Stimulated activated CD4-positive, alpha-beta T cell treated with anti-CD3 and anti-CD28 coated beads, Interleukin-4, amount 100 ng/mL, for 24 hours (primary cell): ENCODE measurements around the gene PSMC5.
"Not testable (repeated sequence)": the region's sequence is repeated elsewhere in the genome, so short reads cannot be mapped to it uniquely, and the experiment has no call there.

Experiments
- DNase-seq: peaks from one replicate; pipeline ENCODE4 v3.0.0-alpha.2; 2020

PSMC5 gene

GRCh38 chr17:63874061-63874626, 46.9 kb downstream of the PSMC5 start:
- DNase-seq: not testable (repeated sequence)

GRCh38 chr17:63874693-63875092, 47.5 kb downstream of the PSMC5 start:
- DNase-seq: not testable (repeated sequence)

DNA sequence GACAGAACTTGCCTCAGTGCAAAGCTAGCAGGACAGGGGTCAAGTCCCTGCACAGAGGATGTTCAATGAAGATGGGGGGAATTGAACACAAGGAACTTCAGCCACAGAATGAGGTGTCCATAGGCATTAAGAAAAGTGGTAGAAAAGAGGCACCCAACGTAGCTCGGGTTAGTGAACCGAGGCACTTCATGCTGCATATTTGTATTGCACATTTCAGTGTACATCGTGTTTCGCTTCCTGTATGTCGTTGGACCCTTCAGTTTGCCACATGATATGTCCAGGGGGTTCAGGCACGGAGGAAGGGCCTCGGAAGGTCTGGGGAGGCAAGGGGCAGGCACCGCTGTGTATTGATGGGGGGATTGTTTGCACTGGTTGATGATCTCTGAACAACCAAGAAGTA, 51.2 kb downstream of the PSMC5 start:
- not testable (repeated sequence) for DNase-seq

GRCh38 chr17:63880706-63881105, 53.5 kb downstream of the PSMC5 start:
- no peak for DNase-seq

DNA sequence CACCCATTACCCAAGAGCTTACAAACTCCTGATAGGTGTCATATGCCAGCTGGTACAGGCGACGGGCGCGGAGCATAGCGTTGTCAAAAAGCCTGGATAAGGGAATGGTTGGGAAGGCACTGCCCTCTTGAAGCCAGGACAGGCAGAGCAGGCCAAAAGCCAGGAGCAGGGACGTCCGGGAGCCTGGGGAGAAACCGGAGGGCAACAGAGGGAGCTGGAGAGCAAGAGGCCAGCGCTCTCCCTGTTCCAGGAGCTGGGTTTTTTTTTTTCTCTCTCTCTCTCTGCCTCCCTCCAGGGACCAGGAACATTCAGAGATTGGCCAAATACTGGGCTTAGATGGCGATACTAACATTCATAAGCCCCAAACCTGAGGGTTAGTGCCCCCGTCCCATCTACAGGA, 54.1 kb downstream of the PSMC5 start:
- not testable (repeated sequence) for DNase-seq
